Activated B cell treated with CpG ODN at 0.5 μM for 24 hours (primary cell): Measurements from ENCODE around the gene RNF133. TPM values are rescaled to one million over a fixed set of nuclear protein-coding genes. Genes with fewer than 3 reads are reported as not detected.

ENCODE experiments used
- ATAC-seq: fragments of 200-7000 bp; cut with Tn5 transposase; one replicate; pipeline ENCODE4 v1.10.0; 2021; ENCODE audit warnings: low read depth, mild to moderate bottlenecking, moderate library complexity
- CTCF ChIA-PET: fragments of 350-600 bp; sonication (Branson Sonifier 250); formaldehyde crosslinking; loops from one replicate; lab custom pipeline; 2021; ENCODE audit warnings: antibody characterized with exemption; lab: Charles Lee
- POLR2A ChIA-PET: fragments of 350-600 bp; sonication (Branson Sonifier 250); formaldehyde crosslinking; loops from one replicate; lab custom pipeline; 2021; ENCODE audit warnings: antibody characterized with exemption; lab: Charles Lee
- DNase-seq: peaks from one replicate; pipeline ENCODE4 v3.0.0; 2022
- H3K27ac Mint-ChIP-seq: one replicate; pipeline ENCODE4 v1.8.0; 2020; ENCODE audit warnings: mixed read lengths
- H3K27me3 Mint-ChIP-seq: one replicate; pipeline ENCODE4 v1.8.0; 2021; ENCODE audit warnings: mixed read lengths
- H3K36me3 Mint-ChIP-seq: one replicate; pipeline ENCODE4 v1.8.0; 2021; ENCODE audit warnings: low read depth, mixed read lengths
- H3K4me1 Mint-ChIP-seq: one replicate; pipeline ENCODE4 v1.8.0; 2021; ENCODE audit warnings: mixed read lengths
- H3K4me3 Mint-ChIP-seq: one replicate; pipeline ENCODE4 v1.8.0; 2020; ENCODE audit warnings: mild to moderate bottlenecking, mixed read lengths
- H3K9me3 Mint-ChIP-seq: one replicate; pipeline ENCODE4 v1.8.0; 2020; ENCODE audit warnings: mixed read lengths
- CTCF ChIP-seq: fragments of 200-600 bp; IDR thresholded peaks from one replicate; pipeline ENCODE4 v1.8.0; 2022; ENCODE audit warnings: antibody characterized with exemption, mild to moderate bottlenecking
- intact Hi-C: fragments of 100-400 bp; cut with micrococcal nuclease; formaldehyde crosslinking; loops from one replicate; pipeline ENCODE4 v1.15.1; 2024
- total RNA-seq: library from RNA; stranded (reverse); gene quantifications from 2 replicates; pipeline ENCODE4 v1.2.3, GENCODE V29; 2022

RNF133 gene
- total RNA-seq, 1 donor from 2014 or later, result not detected

GRCh38 chr7:122663733-122664132 is 35.2 kb downstream of the RNF133 start:
- DNase-seq (no peak), ATAC-seq (no peak)
- Mint-ChIP-seq H3K4me3 (no peak overlapping the region), H3K36me3 (no peaks in the 10 kb centered on the region), H3K27ac (no peak overlapping the region), H3K4me1 (no peaks in the 10 kb centered on the region), H3K9me3 (peaks cover 2% of the 10 kb centered on the region), H3K27me3 (no peaks in the 10 kb centered on the region)
- intact Hi-C loops, result no loop called here
- ChIA-PET POLR2A (interaction anchor here (0.7 kb wide), 1 partner anchor 168 kb away, joined by 6 read pairs; no protein-coding TSS in a partner anchor), CTCF (no interaction called here)
- no peak for TF ChIP-seq CTCF

GRCh38 chr7:122658856-122659255 is 40.1 kb downstream of the RNF133 start:
- Mint-ChIP-seq H3K36me3 (no peaks in the 10 kb centered on the region), H3K9me3 (peaks cover 2% of the 10 kb centered on the region), H3K27me3 (no peaks in the 10 kb centered on the region), H3K27ac (no peak overlapping the region), H3K4me1 (no peaks in the 10 kb centered on the region), H3K4me3 (no peak overlapping the region)
- intact Hi-C loops, result no loop called here
- no peak for TF ChIP-seq CTCF
- ATAC-seq (no peak), DNase-seq (no peak)
- CTCF ChIA-PET, result no interaction called here
- POLR2A ChIA-PET, result no interaction called here

GRCh38 chr7:122653685-122654084 is 45.2 kb downstream of the RNF133 start:
- TF ChIP-seq CTCF, result no peak
- POLR2A ChIA-PET, result no interaction called here
- Mint-ChIP-seq H3K4me3 (no peak overlapping the region), H3K36me3 (no peaks in the 10 kb centered on the region), H3K27ac (no peak overlapping the region), H3K9me3 (peaks cover 2% of the 10 kb centered on the region), H3K27me3 (no peaks in the 10 kb centered on the region), H3K4me1 (no peaks in the 10 kb centered on the region)
- intact Hi-C loops, result no loop called here
- ATAC-seq (no peak), DNase-seq (no peak)
- CTCF ChIA-PET, result no interaction called here

- Mint-ChIP-seq H3K4me1 (no peaks in the 10 kb centered on the region), H3K27ac (no peak overlapping the region), H3K36me3 (no peaks in the 10 kb centered on the region), H3K27me3 (no peaks in the 10 kb centered on the region), H3K4me3 (no peak overlapping the region), H3K9me3 (peaks cover 2% of the 10 kb centered on the region)
- DNase-seq (no peak), ATAC-seq (no peak)
- intact Hi-C loops, result no loop called here
- POLR2A ChIA-PET, result no interaction called here
- CTCF ChIA-PET, result no interaction called here
- no peak for TF ChIP-seq CTCF
Observed at GRCh38 chr7:122652876-122653275, 46.0 kb downstream of the RNF133 start.

- no peak for TF ChIP-seq CTCF
- H3K9me3 Mint-ChIP-seq, result no peaks in the 10 kb centered on the region
Observed at GRCh38 chr7:122651451-122651850, 47.5 kb downstream of the RNF133 start.

More at GRCh38 chr7:122651451-122651850, 47.5 kb downstream of the RNF133 start:
- Mint-ChIP-seq H3K27me3 (no peaks in the 10 kb centered on the region), H3K4me1 (no peaks in the 10 kb centered on the region), H3K36me3 (no peaks in the 10 kb centered on the region), H3K4me3 (no peak overlapping the region), H3K27ac (no peak overlapping the region)
- DNase-seq (no peak), ATAC-seq (no peak)
- POLR2A ChIA-PET, result no interaction called here
- intact Hi-C loops, result no loop called here
- CTCF ChIA-PET, result no interaction called here

Other genes starting within 250 kb of the RNF133 start
- not detected in 2 replicates for gene RNF148, start 3.8 kb upstream of the RNF133 start, total RNA-seq
- not detected in 2 replicates for gene CADPS2, start 187.3 kb upstream of the RNF133 start, total RNA-seq